ENCODE data around the gene MTHFD1L.

The MTHFD1L gene

DNA sequence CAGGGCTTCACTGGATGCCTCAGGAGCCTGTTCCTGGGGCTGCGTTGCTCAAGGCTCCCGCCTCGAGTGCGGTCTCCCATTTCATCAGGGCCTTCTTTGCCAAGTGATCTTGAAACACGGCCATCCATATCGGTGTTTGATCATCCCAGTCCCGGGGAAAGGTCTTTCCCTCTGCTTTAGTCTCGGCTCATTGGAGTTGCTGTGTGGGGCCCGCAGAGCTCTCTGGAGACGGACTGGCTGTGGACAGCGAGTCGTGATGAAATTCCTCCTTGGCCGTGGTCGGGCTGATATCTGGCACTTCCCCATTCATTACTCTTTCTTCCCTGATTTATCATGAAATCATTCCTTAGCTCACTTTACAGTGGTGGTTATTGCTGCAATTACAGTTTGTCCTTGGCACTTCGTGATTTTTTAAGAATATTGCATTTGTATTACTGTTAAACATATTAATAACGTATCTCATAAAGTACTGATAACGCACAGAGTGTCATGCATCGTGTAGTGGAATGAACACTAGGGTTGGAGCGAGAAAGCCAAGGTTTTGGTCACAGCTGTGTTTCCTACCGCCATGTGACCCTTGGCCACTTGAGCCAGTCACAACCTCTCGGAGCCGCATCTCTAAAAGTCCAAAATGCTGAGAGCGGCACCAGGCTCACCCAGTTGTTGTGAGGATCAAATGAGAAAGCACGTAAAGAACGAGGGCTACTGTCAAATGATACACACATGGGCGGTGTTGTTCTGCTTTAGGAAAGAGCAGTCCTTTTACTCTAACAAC is 71.8 kb downstream of the MTHFD1L start:
- no peak for DNase-seq

DNA sequence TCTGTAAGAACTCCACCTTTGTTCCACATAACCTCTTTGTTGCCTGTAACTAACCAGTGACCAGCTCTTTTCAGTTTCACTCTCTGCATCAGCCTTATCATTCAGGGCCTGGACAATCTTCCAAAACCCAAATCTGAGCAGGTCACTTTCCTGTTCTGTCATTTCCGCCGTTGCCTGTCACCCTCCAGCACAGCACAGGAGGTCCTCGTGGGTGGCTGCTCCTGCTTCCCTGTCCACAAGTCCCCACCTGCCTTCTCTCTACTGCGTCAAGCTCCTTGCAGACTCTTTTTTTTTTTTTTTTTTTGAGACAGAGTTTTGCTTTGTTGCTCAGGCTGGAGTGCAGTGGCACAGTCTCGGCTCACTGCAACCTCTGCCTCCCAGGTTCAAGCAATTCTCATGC is 73.9 kb downstream of the MTHFD1L start:
- DNase-seq = no peak

DNA sequence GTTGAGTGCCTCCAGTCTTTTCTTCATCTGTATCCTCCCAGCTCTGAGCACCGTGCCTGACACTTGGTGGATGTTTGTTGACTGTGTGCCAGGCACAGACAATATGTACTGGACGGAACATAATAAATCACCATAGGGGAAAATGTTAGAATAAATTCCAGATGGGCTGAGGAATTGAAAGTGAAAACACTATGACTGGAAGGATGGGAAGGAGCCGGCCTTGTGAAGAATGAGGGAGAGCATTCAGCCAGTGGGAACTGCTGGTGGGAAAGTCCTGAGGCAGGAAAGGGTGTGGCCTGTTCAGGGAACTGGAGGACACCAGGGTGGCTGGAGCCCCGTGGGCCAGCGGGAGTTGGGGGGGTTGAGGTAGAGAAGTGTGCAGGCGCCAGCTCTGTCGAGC is 75.4 kb downstream of the MTHFD1L start:
- DNase-seq = no peak

DNA sequence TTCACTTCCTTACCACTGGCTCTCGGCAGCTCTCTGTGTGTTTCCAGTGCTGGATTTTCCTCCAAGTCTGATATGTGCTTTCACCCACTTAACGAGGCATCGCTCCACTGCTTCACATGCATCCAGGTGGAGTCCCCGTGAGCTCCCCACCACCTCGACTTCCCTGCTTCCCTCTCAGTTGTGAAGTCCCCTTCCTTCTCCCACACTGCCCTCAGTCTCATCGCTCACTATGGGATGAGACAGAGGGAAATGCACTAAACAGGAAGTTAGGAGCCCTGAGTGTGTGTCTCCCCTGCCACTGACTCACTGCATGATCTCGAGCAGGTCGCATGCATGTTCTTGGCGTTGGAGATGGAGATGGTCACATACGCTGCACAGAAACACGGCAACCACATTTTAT is 84.0 kb downstream of the MTHFD1L start:
- no peak for DNase-seq

DNA sequence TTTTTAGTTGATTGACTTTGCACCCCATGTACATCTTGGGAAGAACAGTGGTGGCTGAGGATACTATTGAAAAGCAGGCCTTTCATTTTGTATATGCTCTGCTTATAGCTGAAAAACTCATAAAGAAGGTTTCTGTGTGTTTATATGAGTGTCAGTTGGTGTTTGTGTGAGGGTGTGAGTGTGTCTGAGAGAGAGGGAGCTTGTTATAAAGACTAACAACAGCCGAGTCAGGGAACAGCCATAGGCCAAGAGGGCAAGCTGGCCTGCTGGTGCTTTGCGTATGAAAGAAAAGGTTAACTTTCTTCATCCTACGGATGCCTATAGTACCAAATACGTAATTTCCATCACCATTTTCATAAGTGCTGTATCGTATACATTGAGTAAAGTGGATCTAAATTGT is 88.3 kb downstream of the MTHFD1L start:
- DNase-seq = no peak

DNA sequence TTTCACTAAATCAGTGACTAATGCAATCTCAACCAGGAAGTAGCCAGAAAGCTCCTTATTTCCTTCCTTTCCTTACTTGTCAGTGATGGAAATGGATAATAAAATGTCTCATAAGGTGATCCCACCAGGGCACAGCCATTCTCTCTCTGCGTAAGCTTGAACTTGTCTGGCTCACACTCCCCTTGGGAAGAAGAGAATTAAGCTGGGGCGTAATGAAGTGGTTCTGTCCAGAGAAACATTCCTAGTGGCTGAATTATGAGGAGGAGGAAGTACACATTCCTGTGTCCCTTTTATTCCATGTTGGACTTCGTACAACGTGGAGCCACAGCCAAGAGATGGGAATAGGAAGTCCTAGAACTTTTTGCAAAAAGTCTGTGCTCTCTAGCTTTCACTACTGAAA is 93.7 kb downstream of the MTHFD1L start:
- DNase-seq = no peak

DNA sequence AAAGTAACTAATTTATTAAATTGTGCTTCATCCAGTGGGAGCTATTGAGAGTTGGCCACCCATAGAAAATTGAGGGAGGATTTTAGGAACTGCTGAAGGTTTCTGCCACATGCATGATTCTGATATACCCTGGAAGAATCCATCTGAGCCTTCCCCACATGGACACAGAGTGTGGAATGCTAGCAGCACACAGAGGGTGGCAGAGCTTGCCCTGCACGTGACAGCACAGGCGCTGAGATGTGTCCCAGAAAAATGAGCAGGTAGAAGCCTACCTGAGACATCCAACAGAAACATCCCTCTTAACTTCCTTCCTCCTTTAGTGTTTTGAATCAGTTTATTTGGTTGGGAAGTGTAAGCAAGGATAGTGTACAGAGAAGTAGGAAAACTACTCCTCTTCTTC is 96.9 kb downstream of the MTHFD1L start:
- no peak for DNase-seq

DNA sequence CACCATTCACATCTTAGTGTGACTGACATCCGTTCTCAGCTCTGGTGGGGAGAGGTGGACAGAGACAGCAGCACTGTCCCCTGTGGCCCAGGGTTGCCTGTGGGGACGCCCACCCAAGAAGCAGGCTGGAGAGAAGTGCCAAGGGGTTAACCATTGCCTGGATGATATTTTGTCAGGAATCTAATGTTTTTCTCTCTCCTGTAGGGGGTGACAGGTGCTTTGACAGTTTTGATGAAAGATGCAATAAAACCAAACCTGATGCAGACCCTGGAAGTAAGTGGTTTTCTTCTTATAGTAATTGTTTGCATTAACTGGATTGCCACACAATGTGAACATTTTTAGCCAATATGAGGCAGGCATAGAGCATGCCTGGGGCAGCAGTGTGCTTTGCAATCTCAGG is 99.3 kb downstream of the MTHFD1L start:
- DNase-seq = no peak

DNA sequence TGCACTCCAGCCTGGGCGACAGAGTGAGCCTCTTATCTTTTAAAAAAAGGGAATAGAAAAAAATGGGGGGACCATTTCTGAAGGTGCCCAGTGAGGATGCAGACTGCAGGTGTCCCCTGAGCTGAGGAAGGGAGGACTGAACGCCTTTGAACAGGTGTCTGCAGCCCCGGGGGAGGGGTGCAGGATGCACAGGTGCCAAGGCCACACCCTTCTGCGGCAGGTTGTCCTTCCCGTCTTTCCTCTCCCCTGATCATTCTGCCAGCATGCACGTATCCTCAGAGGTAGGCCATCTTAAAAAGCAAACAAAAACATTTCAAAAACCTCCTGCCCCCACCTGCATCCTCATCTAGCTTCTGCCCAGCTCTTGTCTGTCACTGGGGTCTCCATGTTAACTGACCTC is 101.3 kb downstream of the MTHFD1L start:
- DNase-seq = no peak

DNA sequence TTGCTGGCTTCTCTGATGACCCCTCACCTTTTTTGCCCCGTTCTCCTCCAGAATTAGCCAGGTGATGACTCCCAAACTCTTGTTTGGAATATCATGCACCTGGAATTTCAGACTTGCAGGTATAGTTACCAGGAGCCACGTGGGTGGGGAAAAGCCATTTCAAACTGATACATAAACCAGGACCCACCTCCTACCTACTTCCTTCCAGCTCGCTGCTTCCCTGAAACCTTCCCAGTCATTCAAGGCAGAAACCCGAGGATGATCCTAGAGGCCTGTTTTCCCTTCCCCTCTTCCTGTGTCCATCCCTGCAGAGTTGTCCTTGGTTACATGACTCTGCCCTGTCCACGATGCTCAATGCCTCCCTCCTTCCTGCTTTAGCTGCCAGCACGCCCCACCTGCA is 101.9 kb downstream of the MTHFD1L start:
- DNase-seq = no peak

DNA sequence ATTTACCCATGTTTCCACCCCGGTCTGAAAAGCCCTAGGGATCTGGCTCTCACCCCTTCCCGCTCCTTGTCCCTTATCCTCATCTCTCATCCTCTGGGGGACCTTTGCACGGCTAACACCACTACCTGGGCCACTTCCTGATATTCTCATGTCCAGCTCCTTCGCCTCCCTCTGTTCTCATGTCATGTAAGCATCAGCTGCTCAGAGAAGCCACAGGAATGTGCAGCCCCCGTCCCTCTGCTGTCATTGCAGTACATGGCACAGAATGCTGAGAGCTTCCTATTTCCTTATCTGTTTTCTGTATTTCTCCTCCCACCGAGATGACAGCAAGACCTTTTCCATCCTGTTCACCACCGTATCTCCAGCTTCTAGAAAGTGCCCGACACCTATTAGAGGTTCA is 102.4 kb downstream of the MTHFD1L start:
- no peak for DNase-seq

DNA sequence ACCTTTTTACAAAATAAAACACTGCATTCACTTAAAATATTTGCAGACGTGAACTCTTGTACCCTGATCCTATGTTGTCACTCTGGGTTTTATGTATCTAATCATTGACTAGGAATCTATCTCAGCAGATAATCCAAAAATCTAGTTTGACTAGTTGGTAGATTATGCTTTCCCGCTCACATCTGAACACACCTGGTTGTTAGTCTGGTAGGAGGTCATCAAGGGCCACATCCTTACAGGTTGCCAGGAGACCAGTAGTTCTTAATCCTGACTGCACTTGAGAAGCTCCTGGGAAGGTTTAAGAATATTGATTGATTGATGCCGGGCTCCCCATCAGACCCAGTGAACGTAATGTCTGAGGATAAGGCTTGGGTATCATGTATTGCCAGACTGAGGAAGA is 104.4 kb downstream of the MTHFD1L start:
- DNase-seq = no peak

DNA sequence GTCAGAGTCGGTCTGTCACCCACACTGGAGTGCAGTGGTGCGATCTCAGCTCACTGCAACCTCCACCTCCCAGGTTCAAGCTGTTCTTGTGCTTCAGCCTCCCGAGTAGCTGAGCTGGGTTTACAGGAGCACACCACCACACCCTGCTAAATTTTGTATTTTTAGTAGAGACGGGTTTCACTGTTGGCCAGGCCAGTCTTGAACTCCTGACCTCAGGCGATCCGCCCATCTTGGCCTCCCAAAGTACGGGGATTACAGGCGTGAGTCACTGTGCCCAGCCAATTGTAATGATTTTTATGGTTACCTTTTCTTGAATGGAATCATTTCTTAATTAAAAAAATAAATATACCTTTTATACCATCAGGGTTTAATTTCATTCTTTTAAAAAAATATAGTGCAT is 105.7 kb downstream of the MTHFD1L start:
- no peak for DNase-seq

DNA sequence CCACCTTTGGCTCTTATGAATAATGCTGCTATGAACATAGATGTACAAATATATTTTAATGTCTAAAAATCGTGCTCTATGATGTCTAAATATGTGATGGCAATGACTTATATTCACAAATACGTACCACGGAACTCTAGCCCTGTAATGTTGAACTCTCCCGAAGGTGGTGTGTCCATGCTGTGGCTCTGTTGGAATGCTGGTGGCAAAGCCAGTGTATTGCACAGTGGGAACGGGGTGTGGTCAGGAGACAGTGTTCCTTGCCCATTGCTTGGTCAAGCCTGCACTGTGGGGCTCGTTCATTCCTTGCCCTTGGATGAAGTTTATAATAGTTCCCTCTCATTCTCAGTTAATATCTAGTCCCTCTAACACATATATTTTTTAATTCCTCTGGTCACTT is 109.6 kb downstream of the MTHFD1L start:
- no peak for DNase-seq

DNA sequence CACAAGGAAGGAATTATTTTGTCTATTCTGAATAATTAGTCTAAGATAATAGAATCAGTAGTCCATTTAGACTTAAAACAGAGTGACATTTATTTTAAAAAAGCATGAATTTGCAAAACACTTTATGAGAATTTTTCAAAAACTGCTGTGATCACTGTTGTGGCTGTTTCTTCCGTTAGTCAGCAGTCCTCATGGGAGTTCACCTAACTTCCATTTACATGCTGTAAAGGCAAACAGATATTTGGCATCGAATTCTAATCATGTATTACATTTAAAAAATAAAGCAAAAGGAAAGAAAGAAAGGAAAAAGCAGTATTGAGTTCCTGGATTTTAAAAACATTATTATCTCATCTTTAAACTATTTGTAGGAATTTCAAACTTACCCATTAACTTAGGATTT is 111.8 kb downstream of the MTHFD1L start:
- no peak for DNase-seq

DNA sequence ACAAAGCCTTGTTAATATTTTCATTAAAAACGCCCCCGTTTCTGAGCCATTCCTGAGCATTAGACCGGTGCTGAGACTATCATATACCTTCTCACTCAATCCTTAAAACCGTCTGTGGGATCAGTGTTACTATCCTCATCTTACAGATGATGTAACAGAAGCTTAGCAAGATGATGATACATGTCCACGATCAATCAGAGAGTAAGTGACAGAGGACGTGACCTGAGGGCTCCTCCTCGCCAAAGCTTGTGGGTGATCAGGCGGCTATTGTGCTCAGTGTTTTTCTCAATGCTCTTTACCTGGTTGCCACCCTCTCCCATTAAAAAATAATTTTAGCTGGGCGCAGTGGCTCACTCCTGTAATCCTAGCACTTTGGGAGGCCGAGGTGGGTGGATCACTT is 113.1 kb downstream of the MTHFD1L start:
- DNase-seq = no peak

DNA sequence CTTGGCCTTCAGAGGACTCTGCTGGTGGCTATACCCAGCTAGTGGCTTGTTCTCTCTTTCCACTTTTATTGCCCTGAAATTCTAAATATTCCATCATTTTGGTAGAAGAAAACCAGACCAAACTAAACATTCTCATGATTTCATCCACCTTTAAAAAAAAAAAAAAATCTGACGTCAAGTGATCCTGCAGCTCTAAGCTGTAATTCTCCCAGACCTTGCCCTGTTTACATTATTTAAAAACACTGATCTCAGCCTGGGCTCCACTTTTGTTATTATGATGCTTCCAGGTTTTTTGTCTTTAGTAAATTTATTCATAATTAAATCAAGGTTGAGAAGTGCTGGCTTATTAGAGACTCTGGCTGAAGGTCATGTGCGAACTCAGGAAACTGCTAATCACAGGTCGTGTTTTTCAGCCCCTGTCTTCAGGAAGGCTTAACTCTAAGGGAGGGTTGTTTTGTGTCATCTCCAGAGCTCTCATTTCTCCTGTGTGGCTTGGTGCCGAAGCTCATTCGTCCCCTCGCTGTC is 114.4 kb downstream of the MTHFD1L start:
- no peak for DNase-seq

DNA sequence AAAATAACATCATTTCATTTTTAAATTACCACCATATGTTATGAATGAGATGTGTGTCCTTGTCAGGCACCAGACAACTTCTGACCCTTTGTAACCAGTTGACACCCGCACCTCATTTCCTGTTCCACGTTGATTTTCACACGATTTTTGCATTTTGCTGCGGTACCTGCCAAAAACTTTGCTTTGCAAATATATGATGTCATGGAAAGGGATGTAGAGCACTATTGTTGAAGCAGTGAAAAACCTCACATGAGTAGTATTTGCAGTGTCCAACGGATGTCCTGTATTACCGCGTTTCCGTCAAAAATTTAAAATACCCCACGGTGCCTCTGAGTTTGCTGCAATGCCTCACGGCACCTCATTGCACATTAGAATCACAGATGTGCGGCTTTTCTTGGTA is 115.6 kb downstream of the MTHFD1L start:
- DNase-seq = no peak

DNA sequence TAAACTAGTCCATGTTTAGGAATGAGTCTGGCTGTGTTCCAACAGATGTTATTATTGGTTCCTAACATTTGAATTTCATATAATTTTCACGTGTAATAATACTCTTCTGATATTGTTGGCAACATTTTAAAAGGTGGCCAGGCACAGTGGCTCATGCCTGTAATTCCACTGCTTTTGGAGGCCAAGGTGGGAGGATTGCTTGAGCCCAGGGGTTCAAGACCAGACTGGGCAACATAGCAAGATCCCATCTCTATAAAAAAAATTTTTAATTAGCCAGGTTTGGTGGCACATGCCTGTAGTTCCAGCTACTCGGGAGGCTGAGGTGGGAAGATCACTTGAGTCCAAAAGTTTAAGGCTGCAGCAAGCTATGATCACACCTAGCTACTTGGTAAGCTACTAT is 116.2 kb downstream of the MTHFD1L start:
- DNase-seq = no peak

DNA sequence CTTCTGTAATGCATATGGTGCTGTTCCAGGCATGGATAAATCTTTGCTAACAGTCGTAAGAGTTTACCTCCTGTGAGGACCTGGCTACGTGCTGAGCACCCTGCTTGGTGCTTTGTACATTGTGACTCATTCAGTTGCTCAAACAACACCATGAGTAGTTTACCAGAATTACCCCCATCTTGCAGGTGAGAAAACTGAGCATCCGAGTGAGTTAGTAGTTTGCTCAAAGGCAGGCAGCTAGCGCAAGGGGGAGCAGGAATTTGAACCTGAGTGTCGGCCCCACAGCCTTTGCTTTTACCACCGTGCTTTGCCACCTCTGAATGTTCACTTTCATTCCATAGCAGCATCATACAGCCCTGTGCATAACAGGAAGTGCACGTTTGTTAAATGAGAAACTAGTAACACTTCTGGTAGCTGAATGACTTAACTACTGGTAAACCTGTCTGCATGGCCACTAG is 121.9 kb downstream of the MTHFD1L start:
- DNase-seq = no peak

DNA sequence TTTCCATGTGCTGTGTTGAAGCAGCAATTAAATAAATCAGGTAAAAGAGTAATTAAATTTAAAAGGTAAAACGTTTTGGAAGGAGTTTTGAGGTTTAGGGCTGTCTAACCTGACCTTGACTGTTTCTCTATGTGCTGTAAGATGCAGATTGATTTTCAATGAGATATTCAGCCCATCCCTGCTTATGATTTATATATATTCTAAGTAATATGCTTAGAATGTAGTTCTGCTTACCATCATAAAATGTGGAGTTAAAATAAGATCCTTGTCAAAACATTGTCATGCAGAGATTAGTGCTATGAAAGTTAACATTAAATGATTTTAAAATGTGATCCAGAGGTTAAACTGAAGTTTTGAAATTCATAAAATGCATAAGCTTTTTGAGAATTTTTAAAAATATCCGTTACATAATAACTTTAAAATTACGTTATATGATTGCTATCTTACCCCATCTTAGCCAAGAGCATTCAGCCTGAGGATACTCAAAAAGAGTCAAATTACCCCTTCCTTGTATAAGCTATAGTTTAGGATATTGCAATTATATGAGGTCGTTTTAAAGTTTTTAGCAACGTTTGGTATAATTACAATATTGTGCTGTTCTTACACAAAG is 122.5 kb downstream of the MTHFD1L start:
- DNase-seq = no peak

DNA sequence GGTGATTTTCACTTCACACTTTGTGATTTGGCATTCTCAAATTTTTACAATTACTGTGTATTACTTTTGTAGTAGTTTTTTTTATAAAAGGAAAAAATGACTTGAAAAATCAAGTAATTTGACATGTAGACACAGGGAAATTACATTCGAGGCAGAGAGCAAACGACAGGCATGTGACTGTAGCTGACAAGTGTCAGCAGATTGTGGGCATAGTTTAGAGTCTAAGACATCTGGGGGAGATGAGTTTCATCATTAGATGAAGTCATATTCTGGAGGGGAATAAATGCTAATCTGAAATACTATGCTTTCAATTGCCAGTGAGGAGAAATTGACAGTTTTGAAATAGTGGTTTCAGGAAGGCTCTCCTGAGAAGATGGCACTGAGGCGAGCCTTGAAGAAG is 126.0 kb downstream of the MTHFD1L start:
- DNase-seq = no peak

DNA sequence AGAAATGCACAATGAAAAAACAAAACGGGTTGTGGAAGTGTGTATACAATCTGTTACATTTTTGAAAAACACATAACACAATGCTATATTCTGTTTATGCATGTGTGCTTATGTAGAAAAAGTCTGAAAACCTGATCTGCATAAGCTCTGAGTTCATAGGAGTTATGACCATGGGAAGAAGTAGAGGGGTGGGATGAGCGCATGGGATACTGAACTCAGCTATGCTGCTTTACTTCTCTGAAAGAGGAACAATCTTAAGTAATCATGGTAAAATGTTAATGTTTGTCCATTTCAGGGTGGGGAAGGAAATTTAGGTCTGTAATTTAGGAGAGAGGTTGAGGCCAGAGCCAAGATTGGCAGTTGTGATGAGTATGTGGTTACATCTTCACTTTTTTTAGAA is 126.8 kb downstream of the MTHFD1L start:
- DNase-seq = no peak

DNA sequence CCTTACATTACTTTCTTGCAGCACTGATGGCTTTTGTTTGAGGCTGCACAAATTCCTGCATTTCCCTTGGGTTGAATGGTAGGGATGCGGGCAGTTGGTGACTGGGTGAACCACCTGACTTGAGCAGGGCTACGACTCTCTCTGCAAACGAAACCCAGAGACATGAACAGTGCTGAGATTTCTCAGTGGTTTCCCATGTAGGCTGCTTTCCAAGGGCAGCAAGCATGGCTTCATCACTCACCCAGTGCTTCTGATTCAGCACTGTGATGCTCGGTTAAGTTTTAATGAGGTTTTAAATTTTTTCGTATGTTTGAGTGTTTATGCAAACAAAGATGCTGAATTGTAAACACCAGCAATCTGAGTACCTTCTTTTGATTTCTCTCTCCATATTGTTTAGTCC is 127.2 kb downstream of the MTHFD1L start:
- no peak for DNase-seq

DNA sequence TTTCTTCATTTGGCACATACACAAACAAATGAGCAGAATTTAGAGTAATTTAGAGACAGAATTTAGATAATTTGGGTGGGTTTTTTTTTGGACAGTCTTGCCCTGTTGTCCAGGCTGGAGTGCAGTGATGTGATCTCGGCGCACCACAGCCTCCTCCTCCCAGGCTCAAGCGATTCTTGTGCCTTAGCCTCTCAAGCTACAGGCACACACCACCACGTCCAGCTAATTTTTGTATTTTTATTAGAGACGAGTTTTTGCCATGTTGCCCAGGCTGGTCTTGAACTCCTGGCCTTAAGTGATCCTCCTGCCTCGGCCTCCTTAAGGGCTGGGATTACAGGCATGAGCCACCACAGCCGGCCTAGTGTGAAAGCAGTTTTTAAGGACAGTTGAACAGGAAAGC is 127.8 kb downstream of the MTHFD1L start:
- no peak for DNase-seq
